ENCODE results near the gene TCF7.
A peak's percentile ranks its signal among the peaks of the same experiment; 100 is the strongest.

Gene TCF7

GRCh38 chr5:134138416-134139376, 24.2 kb downstream of the TCF7 start:
- TF ChIP-seq, protein P1, sequence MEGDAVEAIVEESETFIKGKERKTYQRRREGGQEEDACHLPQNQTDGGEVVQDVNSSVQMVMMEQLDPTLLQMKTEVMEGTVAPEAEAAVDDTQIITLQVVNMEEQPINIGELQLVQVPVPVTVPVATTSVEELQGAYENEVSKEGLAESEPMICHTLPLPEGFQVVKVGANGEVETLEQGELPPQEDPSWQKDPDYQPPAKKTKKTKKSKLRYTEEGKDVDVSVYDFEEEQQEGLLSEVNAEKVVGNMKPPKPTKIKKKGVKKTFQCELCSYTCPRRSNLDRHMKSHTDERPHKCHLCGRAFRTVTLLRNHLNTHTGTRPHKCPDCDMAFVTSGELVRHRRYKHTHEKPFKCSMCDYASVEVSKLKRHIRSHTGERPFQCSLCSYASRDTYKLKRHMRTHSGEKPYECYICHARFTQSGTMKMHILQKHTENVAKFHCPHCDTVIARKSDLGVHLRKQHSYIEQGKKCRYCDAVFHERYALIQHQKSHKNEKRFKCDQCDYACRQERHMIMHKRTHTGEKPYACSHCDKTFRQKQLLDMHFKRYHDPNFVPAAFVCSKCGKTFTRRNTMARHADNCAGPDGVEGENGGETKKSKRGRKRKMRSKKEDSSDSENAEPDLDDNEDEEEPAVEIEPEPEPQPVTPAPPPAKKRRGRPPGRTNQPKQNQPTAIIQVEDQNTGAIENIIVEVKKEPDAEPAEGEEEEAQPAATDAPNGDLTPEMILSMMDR (IDR thresholded peaks at IDR 0.05; ENCODE audit: low read depth, low read length): no peak
- DNase-seq (ENCODE audit: extremely low read depth, low read depth): no peak

DNA sequence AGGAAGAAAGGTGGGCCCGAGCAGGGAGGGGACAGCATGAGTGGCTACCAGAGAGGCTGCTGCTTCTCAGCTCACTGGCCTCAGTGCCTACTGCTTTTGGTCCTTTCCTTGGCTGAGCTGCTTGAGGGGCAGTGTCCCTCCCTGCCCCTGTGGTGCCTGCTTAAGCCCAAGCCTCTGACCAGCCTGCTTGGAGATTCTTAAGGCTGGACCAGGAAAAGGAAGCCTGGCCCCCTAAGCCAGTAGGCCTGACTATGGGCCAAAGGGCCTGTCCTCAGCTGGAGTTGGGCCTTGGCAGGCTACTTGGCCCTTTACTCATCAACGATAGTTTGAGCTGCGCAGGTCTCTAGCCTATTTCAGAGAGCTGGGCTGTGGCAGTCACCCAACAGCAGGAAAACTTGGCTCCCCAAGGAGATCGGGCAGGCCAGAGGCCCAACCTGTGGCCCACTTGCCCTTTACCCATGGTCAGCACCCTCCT, 24.9 kb downstream of the TCF7 start:
- TF ChIP-seq, protein P1 (IDR thresholded peaks at IDR 0.05; ENCODE audit: low read depth, low read length): no peak
- no peak for DNase-seq (ENCODE audit: extremely low read depth, low read depth)

DNA sequence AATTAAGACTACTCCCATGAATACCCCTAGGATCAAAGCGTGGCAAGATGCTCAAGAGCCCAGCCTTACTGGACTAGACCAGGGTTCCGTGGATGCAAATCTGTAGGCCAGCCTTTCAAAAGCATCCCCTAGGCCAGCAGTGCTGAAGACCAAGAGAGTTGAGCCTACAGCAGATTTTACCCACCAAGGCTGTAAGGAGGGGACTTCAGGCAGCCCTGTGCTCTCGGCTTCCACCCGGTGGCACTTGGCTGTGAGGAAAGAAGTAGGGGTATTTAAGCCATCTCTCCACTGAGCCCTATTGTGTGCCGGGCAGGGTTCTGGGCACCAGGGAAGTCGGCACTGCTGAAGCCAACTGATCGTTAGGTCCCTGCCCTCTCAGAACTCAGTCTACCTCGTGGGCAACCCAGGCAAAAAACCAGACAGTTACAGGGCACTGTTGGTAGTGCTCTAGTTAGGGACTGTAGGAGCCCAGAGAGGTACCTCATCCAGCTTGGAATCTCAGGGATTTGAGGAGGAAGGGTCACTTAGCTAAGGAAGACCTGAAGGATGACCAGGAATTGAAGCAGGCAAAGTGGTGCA, 25.5 kb downstream of the TCF7 start:
- no peak for DNase-seq (ENCODE audit: extremely low read depth, low read depth)

DNA sequence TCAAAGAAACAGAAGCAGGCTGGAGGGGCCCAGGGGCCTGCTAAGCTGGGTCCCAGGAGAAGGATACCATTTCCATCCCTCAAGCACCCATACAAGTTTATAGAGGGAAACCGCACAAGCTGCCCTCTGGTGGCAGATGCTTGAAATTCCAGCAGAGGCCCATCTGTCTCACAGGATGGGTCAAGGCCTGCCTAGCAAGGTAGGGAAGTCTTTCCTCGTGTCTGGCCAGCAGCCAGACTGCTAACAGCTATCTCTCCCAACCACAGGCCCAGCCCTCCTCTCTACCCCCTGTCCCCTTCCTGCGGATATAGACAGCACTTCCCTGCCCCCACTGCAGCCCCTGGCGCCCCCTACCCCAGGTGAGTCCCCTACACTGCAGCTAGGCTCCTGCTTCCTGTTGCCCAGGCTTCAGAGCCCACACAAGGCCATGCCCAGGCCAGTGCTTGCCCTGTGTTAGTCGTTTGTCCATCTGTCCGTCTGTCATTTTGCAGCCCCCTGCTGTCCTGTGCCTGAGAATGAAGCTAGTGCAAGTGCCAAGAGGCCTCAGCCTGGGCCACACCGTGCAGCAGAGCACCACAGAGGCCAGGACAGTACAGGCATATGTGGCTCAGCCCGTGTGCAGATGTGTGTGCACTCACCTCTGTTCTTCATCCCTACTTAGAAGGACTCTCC, 26.2 kb downstream of the TCF7 start:
- TF ChIP-seq, protein P1 (IDR thresholded peaks at IDR 0.05; ENCODE audit: low read depth, low read length): peak; percentile 80
- DNase-seq (ENCODE audit: extremely low read depth, low read depth): no peak

More for the DNA sequence above, 25.5 kb downstream of the TCF7 start:
- TF ChIP-seq, protein P1 (IDR thresholded peaks at IDR 0.05; ENCODE audit: low read depth, low read length): no peak

- DNase-seq (ENCODE audit: extremely low read depth, low read depth): no peak
- TF ChIP-seq, protein P1 (IDR thresholded peaks at IDR 0.05; ENCODE audit: low read depth, low read length): peak; percentile 10
These were observed 27.0 kb downstream of the TCF7 start for GRCh38 chr5:134141331-134142050.

DNA sequence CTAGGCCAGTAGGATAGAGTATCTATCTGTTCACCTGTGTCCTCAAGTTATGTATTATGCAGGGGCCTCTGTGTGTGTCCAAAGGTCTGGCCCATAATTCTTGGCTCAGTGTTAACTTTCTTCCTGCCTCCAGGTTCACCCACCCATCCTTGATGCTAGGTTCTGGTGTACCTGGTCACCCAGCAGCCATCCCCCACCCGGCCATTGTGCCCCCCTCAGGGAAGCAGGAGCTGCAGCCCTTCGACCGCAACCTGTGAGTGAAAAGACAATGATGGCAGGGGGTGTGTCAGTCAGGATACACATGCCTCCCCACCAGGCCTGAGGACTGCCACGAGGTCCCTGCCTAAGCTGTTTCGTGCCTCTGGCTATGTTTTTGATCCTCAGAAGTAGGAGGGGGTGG, 27.6 kb downstream of the TCF7 start:
- TF ChIP-seq, protein P1 (IDR thresholded peaks at IDR 0.05; ENCODE audit: low read depth, low read length): no peak
- no peak for DNase-seq (ENCODE audit: extremely low read depth, low read depth)
